ENCODE data around the gene TXN. TPM values are rescaled to one million over a fixed set of nuclear protein-coding genes. Genes with fewer than 3 reads are reported as not detected.

Gene TXN
- total RNA-seq, 1 experiment from 2014 or later: 280 TPM

DNA sequence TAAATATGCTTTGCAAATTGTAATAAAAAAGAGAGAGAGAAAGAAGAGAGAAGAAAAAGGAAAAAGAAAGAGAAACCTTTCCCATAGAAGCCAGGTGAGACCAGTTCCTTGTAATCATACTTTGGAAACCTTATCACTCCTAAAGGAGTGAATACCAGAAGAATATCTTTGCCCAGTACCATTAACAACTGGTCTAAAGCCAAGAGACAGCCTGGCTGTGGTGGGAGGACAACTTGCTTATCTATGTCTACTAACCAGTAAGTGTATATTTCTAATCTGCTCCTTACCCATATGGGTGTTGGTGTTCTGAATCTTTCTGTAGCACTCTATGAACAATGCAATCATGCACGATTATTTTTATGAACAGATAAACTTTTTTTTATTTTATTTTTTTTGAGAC lies 10.5 kb upstream of the TXN start:
- no peak overlapping the region for H3K14ac ChIP-seq (ENCODE audit: insufficient read depth, low read length)
- TF ChIP-seq, protein P1, sequence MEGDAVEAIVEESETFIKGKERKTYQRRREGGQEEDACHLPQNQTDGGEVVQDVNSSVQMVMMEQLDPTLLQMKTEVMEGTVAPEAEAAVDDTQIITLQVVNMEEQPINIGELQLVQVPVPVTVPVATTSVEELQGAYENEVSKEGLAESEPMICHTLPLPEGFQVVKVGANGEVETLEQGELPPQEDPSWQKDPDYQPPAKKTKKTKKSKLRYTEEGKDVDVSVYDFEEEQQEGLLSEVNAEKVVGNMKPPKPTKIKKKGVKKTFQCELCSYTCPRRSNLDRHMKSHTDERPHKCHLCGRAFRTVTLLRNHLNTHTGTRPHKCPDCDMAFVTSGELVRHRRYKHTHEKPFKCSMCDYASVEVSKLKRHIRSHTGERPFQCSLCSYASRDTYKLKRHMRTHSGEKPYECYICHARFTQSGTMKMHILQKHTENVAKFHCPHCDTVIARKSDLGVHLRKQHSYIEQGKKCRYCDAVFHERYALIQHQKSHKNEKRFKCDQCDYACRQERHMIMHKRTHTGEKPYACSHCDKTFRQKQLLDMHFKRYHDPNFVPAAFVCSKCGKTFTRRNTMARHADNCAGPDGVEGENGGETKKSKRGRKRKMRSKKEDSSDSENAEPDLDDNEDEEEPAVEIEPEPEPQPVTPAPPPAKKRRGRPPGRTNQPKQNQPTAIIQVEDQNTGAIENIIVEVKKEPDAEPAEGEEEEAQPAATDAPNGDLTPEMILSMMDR (conservative IDR thresholded peaks at IDR 0.05): no peak

More for the DNA sequence above, 10.5 kb upstream of the TXN start:
- no peak for DNase-seq
- no peaks in the 10 kb centered on the region for H3K23me2 ChIP-seq (ENCODE audit: insufficient read length, low read depth, low read length, poor library complexity, severe bottlenecking)
- no peak overlapping the region for H3K9ac ChIP-seq (ENCODE audit: extremely low read depth, insufficient read length, low read length)
- no peak overlapping the region for H2BK5ac ChIP-seq (ENCODE audit: insufficient read length, low read length)
- H3K79me2 ChIP-seq (ENCODE audit: insufficient read depth, low read length): no peaks in the 10 kb centered on the region
- H4K8ac ChIP-seq (replicated peaks; ENCODE audit: insufficient read length, low read depth, low read length): no peak overlapping the region
- no peak overlapping the region for H2AK5ac ChIP-seq (ENCODE audit: insufficient read length, low read length)
- no peak overlapping the region for H2AFZ ChIP-seq (ENCODE audit: low read length)
- Mint-ChIP-seq H3K27me3 (ENCODE audit: low read depth) (no peaks in the 10 kb centered on the region), H3K9me3 (peaks cover 3% of the 10 kb centered on the region in 2 experiments; a peak in 3 of 5 replicates), H3K27ac (no peak overlapping the region), H3K36me3 (ENCODE audit: insufficient read depth in 1 of 3, low read depth in 3 of 3) (no peaks in the 10 kb centered on the region), H3K4me3 (no peak overlapping the region), H3K4me1 (no peaks in the 10 kb centered on the region)
- no peak overlapping the region for H3K23ac ChIP-seq (ENCODE audit: insufficient read length, low read depth, low read length)
- H3K27ac ChIP-seq (ENCODE audit: insufficient read length, low read depth, low read length): no peak overlapping the region
- no peaks in the 10 kb centered on the region for H3K79me1 ChIP-seq (ENCODE audit: insufficient read depth, low read depth, low read length, poor library complexity, severe bottlenecking)
- H3K18ac ChIP-seq (ENCODE audit: insufficient read length, low read depth, low read length): no peak overlapping the region
- no peak overlapping the region for H3K4ac ChIP-seq (ENCODE audit: low read depth, low read length)
- no peak overlapping the region for H2BK15ac ChIP-seq (ENCODE audit: low read depth, low read length)
- no peaks in the 10 kb centered on the region for H3K27me3 ChIP-seq (ENCODE audit: insufficient read depth, low read length)
- H3K4me1 ChIP-seq (ENCODE audit: insufficient read depth, low read length): no peaks in the 10 kb centered on the region
- no peak overlapping the region for H2BK120ac ChIP-seq (ENCODE audit: low read depth, low read length, poor library complexity, severe bottlenecking)
- H2BK12ac ChIP-seq (ENCODE audit: insufficient read length, low read depth, low read length): no peak overlapping the region
- WGBS (ENCODE audit: extremely low coverage, insufficient read length, low lambda C conversion rate): no CpG with 5 or more reads among the region's 1 CpG
- H4K5ac ChIP-seq (ENCODE audit: insufficient read length, low read depth, low read length): no peak overlapping the region
- H3K56ac ChIP-seq (ENCODE audit: insufficient read length, low read depth, low read length): no peak overlapping the region
- H3K9me3 ChIP-seq (ENCODE audit: control insufficient read depth, low read depth, low read length): no peaks in the 10 kb centered on the region
- H3T11ph ChIP-seq (ENCODE audit: low read length): no peak overlapping the region
- H3K4me2 ChIP-seq (ENCODE audit: insufficient read depth, insufficient read length, low read length): no peak overlapping the region
- no peaks in the 10 kb centered on the region for H4K20me1 ChIP-seq (ENCODE audit: control insufficient read depth, insufficient read depth, insufficient read length)
- no peak overlapping the region for H4K91ac ChIP-seq (ENCODE audit: insufficient read length, low read depth, low read length)
- H2BK20ac ChIP-seq (ENCODE audit: low read depth, low read length, poor library complexity, severe bottlenecking): no peak overlapping the region

All from H9 (cell line).